Activated CD4-positive, alpha-beta memory T cell treated with anti-CD3 and anti-CD28 coated beads, Interleukin-2, amount 10 ng/mL, durations not matched to agents 7 days and 5 days (primary cell): ENCODE results near the gene TIMM10B. TPM values are rescaled to one million over a fixed set of nuclear protein-coding genes. Genes with fewer than 3 reads are reported as not detected.
A peak's percentile ranks its signal among the peaks of the same experiment; 100 is the strongest.

Experiments
- CTCF ChIA-PET: fragments of 350-600 bp; sonication (Branson Sonifier 250); formaldehyde crosslinking; loops from one replicate; lab custom pipeline; 2021; ENCODE audit warnings: antibody characterized with exemption, inconsistent platforms; lab: Charles Lee
- POLR2A ChIA-PET: fragments of 350-600 bp; sonication (Branson Sonifier 250); formaldehyde crosslinking; loops from one replicate; lab custom pipeline; 2021; ENCODE audit warnings: antibody characterized with exemption; lab: Charles Lee
- DNase-seq: peaks from one replicate; pipeline ENCODE4 v3.0.0-alpha.2; 2020
- H3K27ac Mint-ChIP-seq: one replicate; pipeline ENCODE4 v1.8.0; 2021; ENCODE audit warnings: mild to moderate bottlenecking, mixed read lengths
- H3K27me3 Mint-ChIP-seq: one replicate; pipeline ENCODE4 v1.8.0; 2021; ENCODE audit warnings: mixed read lengths
- H3K36me3 Mint-ChIP-seq: one replicate; pipeline ENCODE4 v1.8.0; 2021; ENCODE audit warnings: low read depth, mixed read lengths
- H3K4me1 Mint-ChIP-seq: one replicate; pipeline ENCODE4 v1.8.0; 2021; ENCODE audit warnings: mixed read lengths
- H3K4me3 Mint-ChIP-seq: one replicate; pipeline ENCODE4 v1.8.0; 2021; ENCODE audit warnings: mild to moderate bottlenecking, mixed read lengths
- H3K9me3 Mint-ChIP-seq: one replicate; pipeline ENCODE4 v1.8.0; 2021; ENCODE audit warnings: mixed read lengths
- total RNA-seq, 2 experiments: library from RNA; stranded (reverse); gene quantifications; one replicate each; pipeline ENCODE4 v1.2.3, GENCODE V29; 2021

Gene TIMM10B
- total RNA-seq, 2 experiments from 2014 or later: 39.0 to 40.5 TPM

DNA sequence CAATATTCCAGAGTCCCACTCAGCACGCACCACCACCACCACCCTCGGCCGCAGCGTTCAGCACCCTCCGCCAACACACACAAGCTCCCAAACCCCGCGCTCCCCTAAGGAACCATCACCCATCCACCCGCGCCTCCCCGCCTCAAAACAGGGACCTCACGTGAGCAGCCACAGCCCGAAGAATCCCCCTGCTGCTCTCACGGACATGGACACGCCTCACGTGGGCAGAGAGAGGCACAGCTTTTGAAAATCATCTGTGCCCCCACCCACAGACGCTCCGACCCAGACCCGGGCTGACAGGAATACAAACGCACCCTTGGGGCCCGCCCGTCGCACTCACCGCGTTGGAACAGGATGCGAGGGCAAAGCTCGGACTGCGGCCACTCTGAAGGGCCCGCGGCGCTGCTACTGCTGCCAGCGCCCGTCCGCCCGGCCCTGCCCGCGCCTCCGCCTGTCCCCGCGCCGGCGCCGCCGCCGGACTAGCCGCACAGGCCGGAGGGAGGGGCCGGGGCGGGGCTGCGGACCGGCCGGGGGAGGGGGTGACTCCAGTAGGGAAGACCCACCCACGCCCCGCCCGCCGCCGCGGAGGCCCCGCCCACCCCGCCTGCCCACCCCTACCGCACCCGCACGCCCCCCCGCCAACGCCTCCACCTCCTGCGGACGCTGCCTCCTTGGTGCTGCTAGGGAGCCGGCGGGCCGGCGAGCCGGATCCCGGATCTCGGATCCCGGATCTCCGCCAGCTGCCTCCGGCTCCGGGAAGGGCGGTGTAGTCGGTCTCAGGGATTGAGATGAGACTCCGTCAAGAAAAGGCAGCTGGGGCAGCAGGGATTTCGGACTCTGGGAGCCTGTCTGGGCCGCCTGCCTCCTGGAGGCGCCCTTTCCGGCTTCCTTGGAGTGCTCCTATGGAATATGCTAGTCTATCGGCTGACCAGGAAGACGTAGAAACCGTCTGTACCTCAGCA is 7.6 kb upstream of the TIMM10B start, which contains the start of gene TRIM3:
TSS of gene TRIM3 (minus strand) at position 491 of the 962 bp plus-strand sequence. CDS start 8,246 bp downstream, outside the sequence.
- H3K4me1 Mint-ChIP-seq: peaks cover 20% of the 10 kb centered on the region
- H3K27ac Mint-ChIP-seq: no peak within 1 kb of the TSS
- no peaks in the 10 kb centered on the region for H3K9me3 Mint-ChIP-seq
- peaks cover 4% of the 10 kb centered on the region for H3K27me3 Mint-ChIP-seq
- DNase-seq: peak; percentile 67
- peaks cover 16% of the 10 kb centered on the region for H3K36me3 Mint-ChIP-seq
- ChIA-PET CTCF (interaction anchor here (1.0 to 4.2 kb wide), 5 partner anchors 8 to 111 kb away, joined by 3 to 26 read pairs (median 3); partner anchors contain the start of genes ARFIP2 and TIMM10B), POLR2A (interaction anchor here (0.9 to 2.1 kb wide), 4 partner anchors 8 to 152 kb away, joined by 3 to 11 read pairs (median 6); partner anchors contain the start of genes ARFIP2, SMPD1 and TIMM10B)
- peak within 1 kb of the TSS; percentile 76 for H3K4me3 Mint-ChIP-seq

DNA sequence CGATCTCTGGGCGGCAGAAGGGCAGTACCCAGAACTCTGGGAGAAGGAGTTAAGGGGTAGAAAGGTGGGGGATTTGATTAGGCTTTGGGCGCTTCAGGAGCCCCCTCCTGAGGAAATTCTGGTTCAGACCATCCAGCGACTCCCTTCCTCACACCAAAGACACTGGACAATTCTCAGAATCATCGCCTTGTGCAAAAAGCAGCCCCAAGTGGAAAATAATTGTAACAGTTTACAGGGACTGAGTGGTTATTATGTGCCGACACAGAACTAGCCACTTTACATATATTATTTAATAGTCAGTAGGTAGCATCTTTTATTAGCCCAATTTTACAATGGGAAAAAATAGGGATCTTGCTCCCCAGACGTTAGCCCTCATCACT is 6.9 kb upstream of the TIMM10B start:
- no peak for DNase-seq
- no peaks in the 10 kb centered on the region for H3K9me3 Mint-ChIP-seq
- ChIA-PET CTCF (interaction anchor here (0.8 to 4.2 kb wide), 2 partner anchors 14 to 96 kb away, joined by 3 to 26 read pairs; no protein-coding TSS in a partner anchor), POLR2A (interaction anchor here (0.9 to 2.1 kb wide), 5 partner anchors 11 to 96 kb away, joined by 3 to 11 read pairs (median 3); no protein-coding TSS in a partner anchor)
- H3K36me3 Mint-ChIP-seq: peaks cover 23% of the 10 kb centered on the region
- H3K27ac Mint-ChIP-seq: no peak overlapping the region
- H3K4me1 Mint-ChIP-seq: peaks cover 26% of the 10 kb centered on the region
- peak overlapping the region; percentile 74 for H3K4me3 Mint-ChIP-seq
- peaks cover 4% of the 10 kb centered on the region for H3K27me3 Mint-ChIP-seq

DNA sequence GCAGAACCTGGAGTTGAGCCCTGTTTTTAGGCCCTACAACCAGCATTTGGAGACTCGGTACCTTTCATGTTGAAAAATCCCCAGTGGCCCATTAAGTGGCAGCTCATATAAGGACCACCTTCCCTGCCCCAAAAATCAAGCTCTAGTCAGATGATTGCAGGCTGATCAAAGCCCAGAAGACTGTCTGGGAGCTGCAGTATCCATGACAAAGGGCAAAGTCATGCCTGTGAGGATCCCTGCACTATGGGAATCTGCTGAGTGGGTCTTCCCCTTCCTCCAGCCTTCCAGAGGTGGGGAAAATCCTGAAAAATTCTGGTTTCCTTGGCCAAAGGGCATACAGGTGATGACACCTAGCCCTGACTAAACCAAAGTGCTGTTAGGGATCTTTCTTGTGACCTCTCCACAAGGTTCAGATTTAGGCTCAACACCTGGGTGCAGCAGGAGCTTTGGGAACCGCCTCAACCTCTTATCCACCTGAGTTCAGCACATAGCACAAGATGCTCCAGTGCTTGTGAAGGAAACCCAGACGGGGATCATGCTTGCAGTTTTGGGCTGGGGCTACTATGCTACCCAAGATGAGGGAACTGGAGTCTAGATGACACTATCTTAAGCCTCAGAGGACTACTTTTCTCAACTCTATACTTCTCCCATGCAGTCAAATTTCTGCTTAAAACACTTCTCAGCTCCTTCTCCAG is 6.3 kb upstream of the TIMM10B start:
- CTCF ChIA-PET: interaction anchor here (0.8 to 4.2 kb wide), 3 partner anchors 14 to 263 kb away, joined by 3 to 26 read pairs (median 8); no protein-coding TSS in a partner anchor
- peaks cover 31% of the 10 kb centered on the region for H3K4me1 Mint-ChIP-seq
- H3K36me3 Mint-ChIP-seq: peaks cover 23% of the 10 kb centered on the region
- no peak overlapping the region for H3K27ac Mint-ChIP-seq
- no peak for DNase-seq
- peak overlapping the region; percentile 74 for H3K4me3 Mint-ChIP-seq
- POLR2A ChIA-PET: interaction anchor here (0.6 to 1.7 kb wide), 5 partner anchors 10 to 103 kb away, joined by 3 to 5 read pairs (median 3); no protein-coding TSS in a partner anchor
- peaks cover 4% of the 10 kb centered on the region for H3K27me3 Mint-ChIP-seq
- H3K9me3 Mint-ChIP-seq: no peaks in the 10 kb centered on the region

DNA sequence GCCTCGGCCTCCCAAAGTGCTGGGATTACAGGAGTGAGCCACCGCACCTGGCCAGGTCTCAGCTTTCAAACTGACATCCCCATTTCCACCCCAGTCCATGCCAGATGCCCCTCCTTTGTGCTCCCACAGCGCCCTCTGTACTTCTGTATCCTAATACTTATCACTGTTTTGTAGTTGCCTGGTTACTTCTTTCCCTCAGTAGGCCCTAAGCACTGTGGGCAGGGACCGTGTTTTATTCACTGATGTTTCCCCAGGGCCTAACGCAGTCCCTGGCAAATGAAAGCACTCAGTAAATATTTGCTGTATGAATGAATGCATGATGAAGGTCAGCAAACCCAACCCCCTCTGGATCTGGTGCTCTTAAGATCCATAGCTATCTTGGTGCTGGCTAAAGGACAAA is 5.4 kb upstream of the TIMM10B start:
- Mint-ChIP-seq H3K27me3 (peaks cover 4% of the 10 kb centered on the region), H3K4me1 (peaks cover 41% of the 10 kb centered on the region), H3K36me3 (peaks cover 23% of the 10 kb centered on the region), H3K27ac (no peak overlapping the region), H3K9me3 (no peaks in the 10 kb centered on the region), H3K4me3 (no peak overlapping the region)
- ChIA-PET POLR2A (interaction anchor here (1.3 to 1.7 kb wide), 2 partner anchors 9 to 97 kb away, joined by 3 to 5 read pairs; no protein-coding TSS in a partner anchor), CTCF (interaction anchor here (1.0 to 4.2 kb wide), 3 partner anchors 97 to 262 kb away, joined by 8 to 26 read pairs (median 9); no protein-coding TSS in a partner anchor)
- DNase-seq: no peak

DNA sequence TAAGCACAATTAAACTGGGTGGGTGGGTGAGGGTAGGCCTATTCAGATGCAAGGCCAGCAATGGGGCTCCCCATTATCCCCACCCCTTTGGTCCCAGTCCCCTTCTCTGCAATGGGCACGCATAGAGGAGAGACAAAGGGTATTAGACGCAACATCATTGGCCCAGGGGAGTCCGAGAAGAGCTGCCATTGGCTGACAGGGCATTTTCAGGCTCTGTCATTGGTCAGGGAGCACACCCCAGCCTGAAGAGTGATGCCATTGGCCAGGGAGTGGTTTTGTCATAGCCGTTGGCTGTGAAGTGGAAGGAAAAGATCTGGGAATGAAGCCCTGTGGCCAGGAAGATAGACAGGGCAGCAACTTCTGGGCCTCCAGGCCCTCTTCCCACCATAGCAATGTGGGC is 4.7 kb upstream of the TIMM10B start:
- Mint-ChIP-seq H3K36me3 (peaks cover 23% of the 10 kb centered on the region), H3K27ac (no peak overlapping the region), H3K9me3 (no peaks in the 10 kb centered on the region), H3K27me3 (peaks cover 1% of the 10 kb centered on the region), H3K4me3 (no peak overlapping the region), H3K4me1 (peaks cover 43% of the 10 kb centered on the region)
- POLR2A ChIA-PET: no interaction called here
- CTCF ChIA-PET: interaction anchor here (2.0 kb wide), 1 partner anchor 98 kb away, joined by 9 read pairs; no protein-coding TSS in a partner anchor
- DNase-seq: no peak

DNA sequence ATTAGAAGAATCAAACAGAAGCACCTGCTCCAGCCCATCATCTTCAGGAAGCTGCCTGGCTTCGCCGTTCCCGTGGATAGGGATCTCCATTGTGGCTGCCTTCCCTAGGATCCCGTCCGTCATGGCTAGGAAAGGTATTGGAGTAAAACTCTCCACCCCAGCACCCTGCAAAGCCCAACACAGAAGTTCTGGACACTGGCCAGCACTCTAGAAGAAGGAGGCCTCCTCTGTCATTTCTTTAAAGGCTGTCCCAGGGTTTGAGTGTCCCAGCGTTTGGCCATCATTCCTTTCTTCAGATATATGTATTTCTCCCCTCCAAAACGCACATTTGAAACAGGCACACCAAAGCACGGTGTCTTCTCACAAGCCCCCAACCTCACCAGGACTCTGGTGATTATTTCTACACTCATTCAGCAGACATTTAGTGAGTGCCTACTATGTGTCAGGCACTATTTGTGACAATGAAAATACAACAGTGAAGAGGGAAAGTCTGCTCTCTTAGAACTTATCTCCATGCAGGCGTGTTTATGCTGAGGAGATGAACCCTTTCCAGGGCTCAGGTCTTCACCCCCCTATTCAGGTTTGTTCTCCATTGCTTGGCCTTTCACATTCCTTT is 894 bp upstream of the TIMM10B start:
- H3K9me3 Mint-ChIP-seq: no peaks in the 10 kb centered on the region
- ChIA-PET POLR2A (interaction anchor here (0.6 to 2.9 kb wide), 2 partner anchors 78 to 123 kb away, joined by 3 to 19 read pairs; no protein-coding TSS in a partner anchor), CTCF (interaction anchor here (1.4 to 1.5 kb wide), 2 partner anchors 124 to 203 kb away, joined by 3 to 4 read pairs; partner anchors contain the start of gene MRPL17)
- DNase-seq: no peak
- H3K4me1 Mint-ChIP-seq: peaks cover 41% of the 10 kb centered on the region
- H3K36me3 Mint-ChIP-seq: peaks cover 39% of the 10 kb centered on the region
- H3K4me3 Mint-ChIP-seq: peak overlapping the region; percentile 97
- H3K27me3 Mint-ChIP-seq: no peaks in the 10 kb centered on the region
- peak overlapping the region; percentile 97 for H3K27ac Mint-ChIP-seq

DNA sequence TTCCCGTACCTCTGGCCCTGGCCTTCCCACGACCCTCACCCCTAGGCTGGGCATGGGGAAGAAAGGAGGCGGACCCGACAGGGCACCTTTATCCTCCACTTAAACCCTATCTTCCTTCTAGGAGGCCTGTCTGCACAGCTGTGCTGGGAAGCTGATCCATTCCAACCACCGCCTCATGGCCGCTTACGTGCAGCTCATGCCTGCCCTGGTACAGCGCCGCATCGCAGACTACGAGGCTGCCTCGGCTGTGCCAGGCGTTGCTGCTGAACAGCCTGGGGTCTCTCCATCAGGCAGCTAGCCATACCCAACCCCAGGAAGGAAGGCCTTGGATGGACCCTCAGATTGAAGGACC is 599 bp downstream of the TIMM10B start:
- Mint-ChIP-seq H3K9me3 (no peaks in the 10 kb centered on the region), H3K4me1 (peaks cover 41% of the 10 kb centered on the region), H3K4me3 (peak overlapping the region; percentile 97), H3K27me3 (no peaks in the 10 kb centered on the region), H3K27ac (peak overlapping the region; percentile 97), H3K36me3 (peaks cover 37% of the 10 kb centered on the region)
- ChIA-PET CTCF (interaction anchor here (0.9 to 3.4 kb wide), 18 partner anchors 9 to 274 kb away, joined by 3 to 51 read pairs (median 4); partner anchors contain the start of genes MRPL17, TAF10 and TPP1), POLR2A (interaction anchor here (0.7 to 2.9 kb wide), 38 partner anchors 8 to 265 kb away, joined by 3 to 41 read pairs (median 5); partner anchors contain the start of genes APBB1, CAVIN3, HPX and ILK)
- DNase-seq: no peak

DNA sequence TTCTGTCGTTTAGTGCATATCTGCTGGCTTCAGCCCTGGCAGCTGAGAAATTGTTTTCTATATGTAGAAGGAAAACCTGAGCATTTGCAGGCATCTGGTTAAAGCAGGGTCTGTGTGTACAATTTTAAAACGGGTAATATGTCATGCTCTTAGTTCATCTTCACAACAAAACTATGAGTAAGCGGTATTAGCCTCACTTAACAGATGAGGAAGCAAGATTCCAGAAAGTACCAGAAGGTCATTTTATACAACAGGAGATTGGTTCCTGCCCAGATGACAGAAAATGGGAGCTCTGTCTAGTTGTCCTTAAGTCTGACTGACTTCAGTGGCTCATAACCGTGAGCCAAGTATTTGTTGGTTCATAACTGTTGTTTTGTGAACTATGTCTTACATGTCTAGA is 1.1 kb downstream of the TIMM10B start:
- no peaks in the 10 kb centered on the region for H3K9me3 Mint-ChIP-seq
- peak overlapping the region; percentile 97 for H3K4me3 Mint-ChIP-seq
- POLR2A ChIA-PET: interaction anchor here (0.9 to 2.9 kb wide), 23 partner anchors 8 to 263 kb away, joined by 3 to 41 read pairs (median 7); partner anchors contain the start of genes APBB1, HPX, ILK and MRPL17
- H3K27me3 Mint-ChIP-seq: no peaks in the 10 kb centered on the region
- H3K36me3 Mint-ChIP-seq: peaks cover 32% of the 10 kb centered on the region
- DNase-seq: no peak
- H3K27ac Mint-ChIP-seq: peak overlapping the region; percentile 97
- CTCF ChIA-PET: interaction anchor here (1.2 to 3.4 kb wide), 10 partner anchors 11 to 201 kb away, joined by 3 to 51 read pairs (median 6); partner anchors contain the start of genes MRPL17, TAF10 and TPP1
- peaks cover 41% of the 10 kb centered on the region for H3K4me1 Mint-ChIP-seq

DNA sequence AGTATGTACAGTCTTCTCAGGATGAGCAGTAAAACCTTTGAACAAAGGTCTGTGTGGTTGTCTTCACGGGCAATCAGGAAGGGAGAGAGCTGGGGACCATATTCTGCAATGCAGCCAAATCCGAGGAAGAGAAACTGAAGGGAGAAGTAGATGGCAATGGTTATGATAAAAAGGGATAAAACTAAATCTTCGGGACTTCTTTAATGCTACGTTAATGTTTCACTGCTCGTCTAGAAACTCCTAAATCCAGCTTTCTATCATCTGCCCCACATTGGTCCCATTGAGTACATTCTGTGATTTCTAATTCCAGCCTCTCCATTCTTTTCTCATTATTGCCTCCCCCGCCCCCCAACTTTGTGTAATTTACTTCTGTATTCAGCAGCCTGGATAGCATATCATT is 1.7 kb downstream of the TIMM10B start:
- no peaks in the 10 kb centered on the region for H3K9me3 Mint-ChIP-seq
- H3K4me1 Mint-ChIP-seq: peaks cover 41% of the 10 kb centered on the region
- peaks cover 28% of the 10 kb centered on the region for H3K36me3 Mint-ChIP-seq
- ChIA-PET CTCF (interaction anchor here (1.2 to 3.4 kb wide), 4 partner anchors 40 to 200 kb away, joined by 3 to 51 read pairs (median 10); partner anchors contain the start of gene MRPL17), POLR2A (interaction anchor here (0.8 to 2.9 kb wide), 5 partner anchors 16 to 136 kb away, joined by 3 to 25 read pairs (median 18); partner anchors contain the start of gene TPP1)
- no peaks in the 10 kb centered on the region for H3K27me3 Mint-ChIP-seq
- H3K27ac Mint-ChIP-seq: peak overlapping the region; percentile 97
- H3K4me3 Mint-ChIP-seq: peak overlapping the region; percentile 97
- no peak for DNase-seq

DNA sequence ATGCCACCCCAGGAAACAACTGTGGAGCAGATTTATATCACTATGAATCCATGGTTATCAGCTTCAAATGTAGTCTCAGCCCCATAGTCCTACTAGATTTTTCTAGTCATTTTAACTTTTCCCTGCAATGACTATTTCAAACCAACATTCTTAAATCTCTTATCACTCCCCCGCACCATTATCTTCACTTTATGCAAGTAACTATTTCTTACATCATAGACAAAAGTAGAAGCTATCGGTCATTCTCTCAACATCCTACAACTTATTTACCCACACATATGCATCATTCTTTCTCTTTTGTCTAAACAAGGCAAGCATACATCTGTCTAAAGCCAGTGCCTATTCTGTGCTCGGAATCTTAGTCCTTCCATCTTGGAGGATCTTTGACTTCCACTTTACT is 4.4 kb downstream of the TIMM10B start:
- Mint-ChIP-seq H3K4me1 (peaks cover 23% of the 10 kb centered on the region), H3K4me3 (no peak overlapping the region), H3K9me3 (no peaks in the 10 kb centered on the region), H3K27me3 (no peaks in the 10 kb centered on the region), H3K27ac (no peak overlapping the region), H3K36me3 (peaks cover 32% of the 10 kb centered on the region)
- ChIA-PET POLR2A (interaction anchor here (0.8 to 2.1 kb wide), 5 partner anchors 9 to 95 kb away, joined by 3 to 7 read pairs (median 3); partner anchors contain the start of gene SMPD1), CTCF (interaction anchor here (0.7 to 4.9 kb wide), 8 partner anchors 10 to 252 kb away, joined by 3 to 28 read pairs (median 3); no protein-coding TSS in a partner anchor)
- no peak for DNase-seq

DNA sequence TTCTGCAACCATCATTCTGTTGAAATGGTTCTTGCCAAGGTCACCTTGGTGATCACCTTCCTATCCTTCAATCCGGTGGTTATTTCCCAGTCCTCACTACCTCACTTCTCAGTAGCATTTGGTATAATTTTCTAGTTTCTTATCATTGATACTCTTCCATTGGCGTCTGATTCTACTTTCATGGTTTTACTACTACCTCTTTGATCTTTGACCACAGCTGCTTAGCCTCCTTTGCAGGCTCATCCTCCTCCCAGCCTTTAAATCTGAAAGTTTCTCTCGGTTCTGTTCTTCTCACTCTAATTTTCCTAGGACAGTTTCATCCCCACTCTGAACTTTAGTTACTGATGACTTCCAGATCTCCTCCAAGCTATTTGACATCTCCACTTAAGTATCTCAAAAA is 5.0 kb downstream of the TIMM10B start:
- ChIA-PET POLR2A (interaction anchor here (0.8 to 1.1 kb wide), 4 partner anchors 10 to 261 kb away, joined by 3 to 4 read pairs (median 3); no protein-coding TSS in a partner anchor), CTCF (interaction anchor here (0.9 to 4.9 kb wide), 5 partner anchors 9 to 171 kb away, joined by 3 to 30 read pairs (median 3); no protein-coding TSS in a partner anchor)
- no peak for DNase-seq
- no peak overlapping the region for H3K27ac Mint-ChIP-seq
- H3K9me3 Mint-ChIP-seq: no peaks in the 10 kb centered on the region
- peaks cover 17% of the 10 kb centered on the region for H3K4me1 Mint-ChIP-seq
- no peak overlapping the region for H3K4me3 Mint-ChIP-seq
- H3K36me3 Mint-ChIP-seq: peaks cover 32% of the 10 kb centered on the region
- H3K27me3 Mint-ChIP-seq: no peaks in the 10 kb centered on the region
